Activated CD4-positive, alpha-beta T cell treated with anti-CD3 and anti-CD28 coated beads for 4 hours (primary cell): ENCODE data around the gene COA1.
"Not testable (repeated sequence)": the region's sequence is repeated elsewhere in the genome, so short reads cannot be mapped to it uniquely, and the experiment has no call there.

ENCODE experiments used
- DNase-seq, 2 donors: peaks; one replicate each; pipeline ENCODE4 v3.0.0-alpha.2; 2020

COA1 gene

GRCh38 chr7:43726466-43726865 lies 2.9 kb downstream of the COA1 start:
- DNase-seq = no peak

- no peak for DNase-seq
Observed at GRCh38 chr7:43725251-43725650, 4.1 kb downstream of the COA1 start.

GRCh38 chr7:43723007-43723341 lies 6.3 kb downstream of the COA1 start:
- DNase-seq = no peak

GRCh38 chr7:43721193-43721806 lies 8.0 kb downstream of the COA1 start:
- DNase-seq = peak in 1 of 2 donors; percentile 29

- DNase-seq = no peak
Observed at GRCh38 chr7:43716598-43716997, 12.7 kb downstream of the COA1 start.

GRCh38 chr7:43715966-43716365 lies 13.4 kb downstream of the COA1 start:
- DNase-seq = not testable (repeated sequence)

GRCh38 chr7:43711503-43711902 lies 17.8 kb downstream of the COA1 start:
- DNase-seq = no peak

- DNase-seq = not testable (repeated sequence)
Observed at GRCh38 chr7:43708055-43708454, 21.3 kb downstream of the COA1 start.

GRCh38 chr7:43703573-43703972 lies 25.8 kb downstream of the COA1 start:
- DNase-seq = no peak

GRCh38 chr7:43702974-43703373 lies 26.3 kb downstream of the COA1 start:
- DNase-seq = no peak

GRCh38 chr7:43701929-43702328 lies 27.4 kb downstream of the COA1 start:
- no peak for DNase-seq

- no peak for DNase-seq
Observed at GRCh38 chr7:43701500-43701854, 27.8 kb downstream of the COA1 start.

- DNase-seq = no peak
Observed at GRCh38 chr7:43700646-43701499, 28.4 kb downstream of the COA1 start.

GRCh38 chr7:43700059-43700501 lies 29.2 kb downstream of the COA1 start:
- no peak for DNase-seq

GRCh38 chr7:43698460-43699255 lies 30.7 kb downstream of the COA1 start:
- DNase-seq = no peak

- no peak for DNase-seq
Observed at GRCh38 chr7:43697690-43698089, 31.6 kb downstream of the COA1 start.

GRCh38 chr7:43695365-43695764 lies 34.0 kb downstream of the COA1 start:
- no peak for DNase-seq

GRCh38 chr7:43694399-43694748 lies 34.9 kb downstream of the COA1 start:
- no peak for DNase-seq

GRCh38 chr7:43693687-43694398 lies 35.5 kb downstream of the COA1 start:
- DNase-seq = no peak

- DNase-seq = no peak
Observed at GRCh38 chr7:43692582-43693373, 36.5 kb downstream of the COA1 start.

GRCh38 chr7:43691611-43692010 lies 37.7 kb downstream of the COA1 start:
- DNase-seq = no peak

GRCh38 chr7:43689115-43689514 lies 40.2 kb downstream of the COA1 start:
- no peak for DNase-seq
